HepG2 (cell line): ENCODE data around the gene WASHC3. TPM values are rescaled to one million over a fixed set of nuclear protein-coding genes. Genes with fewer than 3 reads are reported as not detected.

Source experiments
- FOXO1 ChIP-seq: sonication (generic); formaldehyde crosslinking; IDR thresholded peaks from 2 replicates; pipeline ENCODE4 v1.4.0; 2020; ENCODE audit warnings: missing genetic modification reagents
- KAT2B ChIP-seq: fragments of 150-350 bp; IDR thresholded peaks from 2 replicates; pipeline ENCODE4 v1.6.1; 2014; ENCODE audit warnings: low read depth, low read length, borderline replicate concordance
- MAX ChIP-seq: IDR thresholded peaks from 2 replicates; pipeline ENCODE4 v1.6.1; 2012; ENCODE audit warnings: inconsistent platforms
- MED1 ChIP-seq: sonication (generic); formaldehyde crosslinking; IDR thresholded peaks from 2 replicates; pipeline ENCODE4 v1.4.0; 2020; ENCODE audit warnings: missing genetic modification reagents
- RELA ChIP-seq: sonication (generic); formaldehyde crosslinking; IDR thresholded peaks from 2 replicates; pipeline ENCODE4 v1.4.0; 2020; ENCODE audit warnings: missing genetic modification reagents
- XBP1 ChIP-seq: sonication (generic); formaldehyde crosslinking; IDR thresholded peaks from 2 replicates; pipeline ENCODE4 v1.5.0; 2020; ENCODE audit warnings: missing genetic modification reagents
- ZNF142 ChIP-seq: sonication (generic); formaldehyde crosslinking; IDR thresholded peaks from 2 replicates; pipeline ENCODE4 v1.4.0; 2020; ENCODE audit warnings: missing genetic modification reagents
- ZNF180 ChIP-seq: sonication (generic); formaldehyde crosslinking; IDR thresholded peaks from 2 replicates; pipeline ENCODE4 v1.4.0; 2020; ENCODE audit warnings: low read depth, missing genetic modification reagents, borderline replicate concordance
- ZNF256 ChIP-seq: sonication (generic); formaldehyde crosslinking; conservative IDR thresholded peaks from 2 replicates; pipeline ENCODE4 v1.4.0; 2020; ENCODE audit warnings: missing genetic modification reagents
- ZNF619 ChIP-seq: sonication (generic); formaldehyde crosslinking; IDR thresholded peaks from 2 replicates; pipeline ENCODE4 v1.4.0; 2020; ENCODE audit warnings: mild to moderate bottlenecking, missing genetic modification reagents
- ZNF781 ChIP-seq: sonication (generic); formaldehyde crosslinking; IDR thresholded peaks from 2 replicates; pipeline ENCODE4 v1.5.1; 2020; ENCODE audit warnings: borderline replicate concordance, mild to moderate bottlenecking, missing genetic modification reagents; ENCODE audit errors: not compliant biosample characterization
- polyA plus RNA-seq, 8 experiments: library from polyadenylated mRNA; depleted of rRNA in 3 of 8; stranded (reverse) in 7 of 8; unstranded in 1 of 8; fragments of >200 nt; fragmentation: Illumina TruSeq in 4 of 8; extraction: Trizol in 4 of 8; gene quantifications; 2 replicates each; pipeline versions ENCODE4 v1.2.1 to v1.2.3, GENCODE V29; 2011 to 2016; ENCODE audit warnings: low read depth in 4 of 8, missing spikeins in 1 of 8, mixed read lengths in 1 of 8; ENCODE audit not compliant: insufficient read depth in 1 of 8
- total RNA-seq, 5 experiments: library from RNA; depleted of rRNA; stranded (reverse); fragments of >200 nt; fragmentation: Illumina TruSeq; extraction: Trizol; gene quantifications; 2 replicates each; pipeline ENCODE4 v1.2.3, GENCODE V29; 2016; ENCODE audit warnings: low read depth in 1 of 5

WASHC3 gene
- total and polyA plus RNA-seq, 2 of the 13 experiments (the other 11 are each of a cell fraction or from before 2014, with no cell fraction given): 32.7 to 47.3 TPM

- TF ChIP-seq ZNF142 (CRISPR knock-in tag) (no peak), FOXO1 (CRISPR knock-in tag) (no peak), MAX (no peak), ZNF619 (CRISPR knock-in tag) (no peak), ZNF256 (CRISPR knock-in tag) (no peak), MED1 (CRISPR knock-in tag) (no peak), RELA (no peak), KAT2B (no peak), XBP1 (CRISPR knock-in tag) (no peak), ZNF781 (CRISPR knock-in tag) (no peak), ZNF180 (CRISPR knock-in tag) (no peak)
These were observed 56.5 kb downstream of the WASHC3 start (continued) for GRCh38 chr12:102005256-102005655.
